Ishikawa (cell line): ENCODE results near the gene NDC1.

Experiments used
- CEBPB ChIP-seq: IDR thresholded peaks from 2 replicates; pipeline ENCODE4 v1.6.1; 2012
- EP300 ChIP-seq: IDR thresholded peaks from 2 replicates; pipeline ENCODE4 v1.6.1; 2012; ENCODE audit warnings: borderline replicate concordance
- NFIC ChIP-seq: IDR thresholded peaks from 2 replicates; pipeline ENCODE4 v1.6.1; 2012
- RAD21 ChIP-seq: IDR thresholded peaks from 2 replicates; pipeline ENCODE4 v1.6.1; 2012; ENCODE audit warnings: low read depth
- TAF1 ChIP-seq: IDR thresholded peaks from 2 replicates; pipeline ENCODE4 v1.6.1; 2012; ENCODE audit warnings: low read depth, mild to moderate bottlenecking
- YY1 ChIP-seq: IDR thresholded peaks from 2 replicates; pipeline ENCODE4 v1.6.1; 2012; ENCODE audit warnings: low read depth
- TF ChIP-seq, protein P1 (sequence below): IDR thresholded peaks from 2 replicates; pipeline ENCODE4 v1.6.1; 2012; ENCODE audit warnings: low read depth, mild to moderate bottlenecking
- TF ChIP-seq, protein P2 (sequence below): IDR thresholded peaks from 2 replicates; pipeline ENCODE4 v1.6.1; 2012

DNA sequence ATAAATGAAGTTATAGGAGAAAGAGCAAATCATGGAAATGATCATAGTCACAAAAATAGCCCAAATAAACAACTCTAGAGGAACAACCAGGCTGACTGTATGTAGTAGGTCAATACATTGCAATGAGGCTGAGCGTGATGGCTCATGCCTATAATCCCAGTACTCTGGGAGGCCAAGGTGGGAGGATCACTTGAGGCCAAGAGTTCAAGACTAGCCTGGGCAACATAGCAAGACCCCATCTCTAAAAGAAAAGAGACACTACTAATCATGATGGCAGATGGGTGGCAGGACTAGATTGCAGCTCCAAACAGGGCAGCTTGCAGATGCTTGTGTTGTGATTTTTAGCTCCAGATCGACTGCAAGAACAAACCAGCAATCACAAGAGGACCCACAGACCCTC lies 27.6 kb downstream of the NDC1 start:
- TF ChIP-seq EP300, result no peak
- TF ChIP-seq TAF1, result no peak
- TF ChIP-seq, protein P1, sequence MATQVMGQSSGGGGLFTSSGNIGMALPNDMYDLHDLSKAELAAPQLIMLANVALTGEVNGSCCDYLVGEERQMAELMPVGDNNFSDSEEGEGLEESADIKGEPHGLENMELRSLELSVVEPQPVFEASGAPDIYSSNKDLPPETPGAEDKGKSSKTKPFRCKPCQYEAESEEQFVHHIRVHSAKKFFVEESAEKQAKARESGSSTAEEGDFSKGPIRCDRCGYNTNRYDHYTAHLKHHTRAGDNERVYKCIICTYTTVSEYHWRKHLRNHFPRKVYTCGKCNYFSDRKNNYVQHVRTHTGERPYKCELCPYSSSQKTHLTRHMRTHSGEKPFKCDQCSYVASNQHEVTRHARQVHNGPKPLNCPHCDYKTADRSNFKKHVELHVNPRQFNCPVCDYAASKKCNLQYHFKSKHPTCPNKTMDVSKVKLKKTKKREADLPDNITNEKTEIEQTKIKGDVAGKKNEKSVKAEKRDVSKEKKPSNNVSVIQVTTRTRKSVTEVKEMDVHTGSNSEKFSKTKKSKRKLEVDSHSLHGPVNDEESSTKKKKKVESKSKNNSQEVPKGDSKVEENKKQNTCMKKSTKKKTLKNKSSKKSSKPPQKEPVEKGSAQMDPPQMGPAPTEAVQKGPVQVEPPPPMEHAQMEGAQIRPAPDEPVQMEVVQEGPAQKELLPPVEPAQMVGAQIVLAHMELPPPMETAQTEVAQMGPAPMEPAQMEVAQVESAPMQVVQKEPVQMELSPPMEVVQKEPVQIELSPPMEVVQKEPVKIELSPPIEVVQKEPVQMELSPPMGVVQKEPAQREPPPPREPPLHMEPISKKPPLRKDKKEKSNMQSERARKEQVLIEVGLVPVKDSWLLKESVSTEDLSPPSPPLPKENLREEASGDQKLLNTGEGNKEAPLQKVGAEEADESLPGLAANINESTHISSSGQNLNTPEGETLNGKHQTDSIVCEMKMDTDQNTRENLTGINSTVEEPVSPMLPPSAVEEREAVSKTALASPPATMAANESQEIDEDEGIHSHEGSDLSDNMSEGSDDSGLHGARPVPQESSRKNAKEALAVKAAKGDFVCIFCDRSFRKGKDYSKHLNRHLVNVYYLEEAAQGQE, result no peak
- TF ChIP-seq RAD21, result no peak
- TF ChIP-seq NFIC, result no peak
- TF ChIP-seq, protein P2, sequence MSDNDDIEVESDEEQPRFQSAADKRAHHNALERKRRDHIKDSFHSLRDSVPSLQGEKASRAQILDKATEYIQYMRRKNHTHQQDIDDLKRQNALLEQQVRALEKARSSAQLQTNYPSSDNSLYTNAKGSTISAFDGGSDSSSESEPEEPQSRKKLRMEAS, result no peak
- TF ChIP-seq CEBPB, result no peak
- TF ChIP-seq YY1, result no peak
